Transverse colon (tissue), 4 donors: ENCODE measurements around the gene TCF7.

Experiments
- CTCF ChIP-seq, 5 experiments: fragments of 200-600 bp in 3 of 5; fragments of 450-650 bp in 2 of 5; sonication (generic) in 3 of 5; IDR thresholded peaks; 1 replicate in 2 of 5; 2 replicates in 3 of 5; pipeline ENCODE4 v1.5.1; 2016 to 2017; ENCODE audit warnings: antibody characterized with exemption in 5 of 5, inconsistent platforms in 3 of 5, mild to moderate bottlenecking in 2 of 5, moderate library complexity in 1 of 5
- EP300 ChIP-seq: sonication (generic); formaldehyde crosslinking; IDR thresholded peaks from one replicate; pipeline ENCODE4 v1.6.1; 2017; ENCODE audit warnings: antibody characterized with exemption, low read depth
- POLR2A ChIP-seq: fragments of 450-650 bp; IDR thresholded peaks from one replicate; pipeline ENCODE4 v1.6.1; 2016; ENCODE audit warnings: antibody characterized with exemption, mild to moderate bottlenecking, moderate library complexity
- POLR2AphosphoS5 ChIP-seq, 3 donors: sonication (generic); formaldehyde crosslinking; IDR thresholded peaks; one replicate each; pipeline ENCODE4 v1.6.1; 2016; ENCODE audit warnings: antibody characterized with exemption in 3 of 3

- TF ChIP-seq CTCF (IDR thresholded peaks at IDR 0.05) = no peak
- peak; percentile 82 for TF ChIP-seq POLR2A
- TF ChIP-seq EP300 = no peak
- TF ChIP-seq POLR2AphosphoS5 (IDR thresholded peaks at IDR 0.05) = peak; percentile 38 to 89 (median 83)
Observed at GRCh38 chr5:134177369-134178095, 63.1 kb downstream of the TCF7 start.
